EL (cell line): ENCODE data around the gene KIF5C.
A peak's percentile ranks its signal among the peaks of the same experiment; 100 is the strongest.

Source experiments
- DNase-seq: peaks from one replicate; pipeline ENCODE4 v3.0.0-alpha.2; 2016

The KIF5C gene

GRCh38 chr2:149020432-149020851 is 145.4 kb downstream of the KIF5C start:
- DNase-seq, result no peak

GRCh38 chr2:149021271-149021719 is 146.3 kb downstream of the KIF5C start:
- DNase-seq, result no peak

- DNase-seq, result no peak
These were observed 146.7 kb downstream of the KIF5C start for GRCh38 chr2:149021761-149022160.

GRCh38 chr2:149023091-149023490 is 148.1 kb downstream of the KIF5C start:
- no peak for DNase-seq

- no peak for DNase-seq
These were observed 152.7 kb downstream of the KIF5C start for GRCh38 chr2:149027590-149028250.

- no peak for DNase-seq
These were observed 153.3 kb downstream of the KIF5C start for GRCh38 chr2:149028377-149028776.

- no peak for DNase-seq
These were observed 153.9 kb downstream of the KIF5C start for GRCh38 chr2:149028891-149029290.

GRCh38 chr2:149029307-149029965 is 154.4 kb downstream of the KIF5C start:
- no peak for DNase-seq

- no peak for DNase-seq
These were observed 156.4 kb downstream of the KIF5C start for GRCh38 chr2:149031396-149031795.

GRCh38 chr2:149033716-149034115 is 158.7 kb downstream of the KIF5C start:
- no peak for DNase-seq

- DNase-seq, result no peak
These were observed 159.4 kb downstream of the KIF5C start for GRCh38 chr2:149034406-149034805.

GRCh38 chr2:149036507-149037293 is 161.7 kb downstream of the KIF5C start:
- DNase-seq, result no peak

- no peak for DNase-seq
These were observed 162.8 kb downstream of the KIF5C start for GRCh38 chr2:149037851-149038250.

- DNase-seq, result peak; percentile 26
These were observed 163.6 kb downstream of the KIF5C start, which contains the start of gene LYPD6B for GRCh38 chr2:149038442-149039212. TSS of gene LYPD6B (plus strand) at chr2:149038699. CDS start at chr2:149130949, 92,250 bp downstream.

GRCh38 chr2:149039213-149039724 is 164.2 kb downstream of the KIF5C start:
- no peak for DNase-seq

- DNase-seq, result peak; percentile 33
These were observed 165.4 kb downstream of the KIF5C start for GRCh38 chr2:149040451-149040850.

GRCh38 chr2:149041482-149041881 is 166.5 kb downstream of the KIF5C start:
- DNase-seq, result no peak

GRCh38 chr2:149042881-149043280 is 167.9 kb downstream of the KIF5C start:
- no peak for DNase-seq

GRCh38 chr2:149044500-149044899 is 169.5 kb downstream of the KIF5C start:
- DNase-seq, result no peak

- no peak for DNase-seq
These were observed 172.1 kb downstream of the KIF5C start for GRCh38 chr2:149047118-149047517.

- DNase-seq, result peak; percentile 73
These were observed 174.1 kb downstream of the KIF5C start for GRCh38 chr2:149049142-149049541.

GRCh38 chr2:149050188-149050587 is 175.2 kb downstream of the KIF5C start:
- DNase-seq, result peak; percentile 65

- DNase-seq, result peak; percentile 61
These were observed 180.7 kb downstream of the KIF5C start for GRCh38 chr2:149055751-149056150.
